ENCODE data around the gene TMEM191B. TPM values are rescaled to one million over a fixed set of nuclear protein-coding genes. Genes with fewer than 3 reads are reported as not detected.
"Not testable (repeated sequence)": the region's sequence is repeated elsewhere in the genome, so short reads cannot be mapped to it uniquely, and the experiment has no call there.

The TMEM191B gene
- polyA plus RNA-seq, 3 donors, result 1.8 to 6.7 (median 2.8) TPM

- H2AFZ ChIP-seq (ENCODE audit: insufficient read depth, low read depth, low read length, poor library complexity, severe bottlenecking); H3K4me3 ChIP-seq (replicated peaks in 1 of 3; ENCODE audit: low read depth in 2 of 3, low read length in 3 of 3); H3K4me1 ChIP-seq (ENCODE audit: control insufficient read depth in 1 of 2, insufficient read depth in 2 of 2, low read length in 2 of 2); H3K36me3 Mint-ChIP-seq; H3K4me2 ChIP-seq (replicated peaks; ENCODE audit: extremely low read depth, low read length, poor library complexity, severe bottlenecking); DNase-seq; H3K27ac Mint-ChIP-seq; H3K4me1 Mint-ChIP-seq; H3K9me3 Mint-ChIP-seq; H3K27ac ChIP-seq (ENCODE audit: low read depth in 1 of 2, low read length in 2 of 2); H3K4me3 Mint-ChIP-seq; H3K79me2 ChIP-seq (ENCODE audit: insufficient read depth, low read length); intact Hi-C loops (cut with micrococcal nuclease); H3K27me3 ChIP-seq (ENCODE audit: control insufficient read depth in 2 of 2, insufficient read depth in 2 of 2, low read length in 2 of 2); H3K9me3 ChIP-seq (replicated peaks in 1 of 2; ENCODE audit: control insufficient read depth in 1 of 2, insufficient read depth in 1 of 2, low read length in 2 of 2); H4K20me1 ChIP-seq (ENCODE audit: insufficient read depth, low read length); H3K27me3 Mint-ChIP-seq (ENCODE audit: low read depth in 3 of 3); H3K9ac ChIP-seq (ENCODE audit: insufficient read depth, low read length, poor library complexity, severe bottlenecking); H3K36me3 ChIP-seq (replicated peaks in 1 of 2; ENCODE audit: control insufficient read depth in 1 of 2, insufficient read depth in 2 of 2, low read length in 2 of 2): not testable (repeated sequence)
- no CpG with 5 or more reads among the region's 13 CpGs for WGBS (ENCODE audit: insufficient coverage)
Measured at GRCh38 chr22:18574555-18574954, 47.0 kb downstream of the TMEM191B start.

- H3K4me3 Mint-ChIP-seq; H4K20me1 ChIP-seq (ENCODE audit: insufficient read depth, low read length); H3K27ac ChIP-seq (ENCODE audit: low read depth in 1 of 2, low read length in 2 of 2); H3K9me3 ChIP-seq (replicated peaks in 1 of 2; ENCODE audit: control insufficient read depth in 1 of 2, insufficient read depth in 1 of 2, low read length in 2 of 2); H3K36me3 Mint-ChIP-seq; H2AFZ ChIP-seq (ENCODE audit: insufficient read depth, low read depth, low read length, poor library complexity, severe bottlenecking); H3K4me2 ChIP-seq (replicated peaks; ENCODE audit: extremely low read depth, low read length, poor library complexity, severe bottlenecking); H3K4me1 ChIP-seq (ENCODE audit: control insufficient read depth in 1 of 2, insufficient read depth in 2 of 2, low read length in 2 of 2); H3K9ac ChIP-seq (ENCODE audit: insufficient read depth, low read length, poor library complexity, severe bottlenecking); H3K9me3 Mint-ChIP-seq; DNase-seq; intact Hi-C loops (cut with micrococcal nuclease); H3K4me1 Mint-ChIP-seq; H3K79me2 ChIP-seq (ENCODE audit: insufficient read depth, low read length); H3K27me3 ChIP-seq (ENCODE audit: control insufficient read depth in 2 of 2, insufficient read depth in 2 of 2, low read length in 2 of 2); H3K27ac Mint-ChIP-seq; H3K4me3 ChIP-seq (replicated peaks in 1 of 3; ENCODE audit: low read depth in 2 of 3, low read length in 3 of 3); H3K36me3 ChIP-seq (replicated peaks in 1 of 2; ENCODE audit: control insufficient read depth in 1 of 2, insufficient read depth in 2 of 2, low read length in 2 of 2); H3K27me3 Mint-ChIP-seq (ENCODE audit: low read depth in 3 of 3): not testable (repeated sequence)
- no CpG with 5 or more reads among the region's 9 CpGs for WGBS (ENCODE audit: insufficient coverage)
Measured at GRCh38 chr22:18575686-18576085, 48.1 kb downstream of the TMEM191B start.

DNA sequence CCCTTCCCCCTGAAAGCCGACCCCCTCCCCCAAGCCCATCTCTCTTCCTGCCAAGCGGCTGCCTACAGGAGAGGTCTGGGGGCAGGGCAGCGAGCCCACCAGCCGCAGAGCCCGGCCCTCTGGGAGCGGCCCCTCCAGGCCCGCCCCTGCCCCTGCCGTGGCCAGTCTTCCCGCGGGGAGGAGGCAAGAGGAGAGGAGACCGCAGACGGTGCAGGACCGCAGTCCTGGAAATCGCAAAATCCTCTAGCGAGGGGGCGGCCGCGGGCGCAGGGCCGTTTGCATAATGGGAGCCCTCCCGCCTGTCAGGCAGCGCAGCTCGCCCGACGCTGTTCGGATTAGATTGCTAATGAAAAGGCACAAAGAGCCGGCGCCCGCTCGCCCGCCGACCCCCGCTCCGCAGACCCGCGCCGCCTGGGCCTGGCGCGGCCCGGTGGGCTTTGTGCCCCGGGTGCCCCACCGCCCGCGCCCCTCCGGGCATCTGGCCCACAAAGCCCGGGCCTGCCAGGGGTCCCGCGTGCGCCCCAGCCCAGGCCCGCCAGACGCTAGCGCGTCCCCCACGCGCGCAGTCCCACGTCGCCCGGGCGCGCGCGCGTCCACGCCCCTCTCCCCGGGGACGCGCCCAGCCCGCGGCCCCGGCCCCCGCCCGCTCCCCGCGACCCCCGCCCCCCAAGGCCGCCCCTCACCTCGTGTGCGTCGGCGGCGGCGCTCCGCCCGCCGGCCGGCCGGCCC, 49.7 kb downstream of the TMEM191B start:
- DNase-seq, H3K27ac Mint-ChIP-seq: not testable (repeated sequence)

GRCh38 chr22:18577847-18578246, 50.2 kb downstream of the TMEM191B start:
- H3K27me3 Mint-ChIP-seq (ENCODE audit: low read depth in 3 of 3); H3K9ac ChIP-seq (ENCODE audit: insufficient read depth, low read length, poor library complexity, severe bottlenecking); H3K27me3 ChIP-seq (ENCODE audit: control insufficient read depth in 2 of 2, insufficient read depth in 2 of 2, low read length in 2 of 2); H4K20me1 ChIP-seq (ENCODE audit: insufficient read depth, low read length); H3K4me3 Mint-ChIP-seq; H2AFZ ChIP-seq (ENCODE audit: insufficient read depth, low read depth, low read length, poor library complexity, severe bottlenecking); intact Hi-C loops (cut with micrococcal nuclease); H3K27ac ChIP-seq (ENCODE audit: low read depth in 1 of 2, low read length in 2 of 2); H3K4me1 ChIP-seq (ENCODE audit: control insufficient read depth in 1 of 2, insufficient read depth in 2 of 2, low read length in 2 of 2); H3K4me1 Mint-ChIP-seq; H3K4me2 ChIP-seq (replicated peaks; ENCODE audit: extremely low read depth, low read length, poor library complexity, severe bottlenecking); H3K36me3 ChIP-seq (replicated peaks in 1 of 2; ENCODE audit: control insufficient read depth in 1 of 2, insufficient read depth in 2 of 2, low read length in 2 of 2); H3K79me2 ChIP-seq (ENCODE audit: insufficient read depth, low read length); H3K9me3 Mint-ChIP-seq; H3K27ac Mint-ChIP-seq; DNase-seq; H3K9me3 ChIP-seq (replicated peaks in 1 of 2; ENCODE audit: control insufficient read depth in 1 of 2, insufficient read depth in 1 of 2, low read length in 2 of 2); H3K36me3 Mint-ChIP-seq: not testable (repeated sequence)
- no CpG with 5 or more reads among the region's 53 CpGs for WGBS (ENCODE audit: insufficient coverage)
- H3K4me3 ChIP-seq (replicated peaks in 1 of 3; ENCODE audit: low read depth in 2 of 3, low read length in 3 of 3), result peak overlapping the region in 1 of 3 experiments; percentile 21

More for the DNA sequence above, 49.7 kb downstream of the TMEM191B start:
- H3K27ac ChIP-seq (ENCODE audit: low read depth in 1 of 2, low read length in 2 of 2); H3K36me3 Mint-ChIP-seq; H3K27me3 ChIP-seq (ENCODE audit: control insufficient read depth in 2 of 2, insufficient read depth in 2 of 2, low read length in 2 of 2); H3K4me1 Mint-ChIP-seq; H3K4me2 ChIP-seq (replicated peaks; ENCODE audit: extremely low read depth, low read length, poor library complexity, severe bottlenecking); H3K9me3 Mint-ChIP-seq; H3K4me3 Mint-ChIP-seq; H3K4me1 ChIP-seq (ENCODE audit: control insufficient read depth in 1 of 2, insufficient read depth in 2 of 2, low read length in 2 of 2); H3K4me3 ChIP-seq (replicated peaks in 1 of 3; ENCODE audit: low read depth in 2 of 3, low read length in 3 of 3); intact Hi-C loops (cut with micrococcal nuclease); H3K79me2 ChIP-seq (ENCODE audit: insufficient read depth, low read length); H3K27me3 Mint-ChIP-seq (ENCODE audit: low read depth in 3 of 3); H4K20me1 ChIP-seq (ENCODE audit: insufficient read depth, low read length); H3K36me3 ChIP-seq (replicated peaks in 1 of 2; ENCODE audit: control insufficient read depth in 1 of 2, insufficient read depth in 2 of 2, low read length in 2 of 2); H3K9ac ChIP-seq (ENCODE audit: insufficient read depth, low read length, poor library complexity, severe bottlenecking); H3K9me3 ChIP-seq (replicated peaks in 1 of 2; ENCODE audit: control insufficient read depth in 1 of 2, insufficient read depth in 1 of 2, low read length in 2 of 2); H2AFZ ChIP-seq (ENCODE audit: insufficient read depth, low read depth, low read length, poor library complexity, severe bottlenecking): not testable (repeated sequence)
- WGBS (ENCODE audit: insufficient coverage), result no CpG with 5 or more reads among the region's 88 CpGs
